Neural cell (in vitro differentiated cells): ENCODE measurements around the gene ANO3.

Experiments used
- EP300 ChIP-seq: fragments of 450-650 bp; conservative IDR thresholded peaks from 2 replicates; pipeline ENCODE4 v1.6.1; 2014; ENCODE audit warnings: antibody characterized with exemption, mild to moderate bottlenecking, moderate library complexity; ENCODE audit not compliant: poor library complexity, severe bottlenecking
- EZH2 ChIP-seq: fragments of 200-600, 300-800 bp; shearing (Covaris generic), sonication (generic); IDR thresholded peaks from 2 replicates; pipeline ENCODE4 v1.6.1; 2014; ENCODE audit warnings: antibody characterized with exemption, low read length, borderline replicate concordance, mild to moderate bottlenecking; ENCODE audit not compliant: insufficient read depth, poor library complexity, severe bottlenecking
- MXI1 ChIP-seq: fragments of 450-650 bp; conservative IDR thresholded peaks from 2 replicates; pipeline ENCODE4 v1.6.1; 2014; ENCODE audit warnings: antibody characterized with exemption, mild to moderate bottlenecking; ENCODE audit not compliant: poor library complexity, severe bottlenecking
- POLR2AphosphoS5 ChIP-seq: IDR thresholded peaks from 2 replicates; pipeline ENCODE4 v1.6.1; 2012
- RAD21 ChIP-seq: fragments of 450-650 bp; conservative IDR thresholded peaks from 2 replicates; pipeline ENCODE4 v1.6.1; 2014; ENCODE audit warnings: antibody characterized with exemption, mild to moderate bottlenecking, moderate library complexity
- SMC3 ChIP-seq: fragments of 450-650 bp; conservative IDR thresholded peaks from 2 replicates; pipeline ENCODE4 v1.6.1; 2014; ENCODE audit warnings: antibody characterized with exemption, mild to moderate bottlenecking, moderate library complexity; ENCODE audit not compliant: poor library complexity
- TAF1 ChIP-seq: IDR thresholded peaks from 2 replicates; pipeline ENCODE4 v1.6.1; 2012; ENCODE audit warnings: low read depth
- TF ChIP-seq, protein P1 (sequence below): fragments of 450-650 bp; IDR thresholded peaks from 2 replicates; pipeline ENCODE4 v1.5.1; 2014; ENCODE audit warnings: antibody characterized with exemption, mild to moderate bottlenecking, moderate library complexity; ENCODE audit not compliant: poor library complexity, severe bottlenecking
- TF ChIP-seq, protein P2 (sequence below): IDR thresholded peaks from 2 replicates; pipeline ENCODE4 v1.6.1; 2012; ENCODE audit warnings: borderline replicate concordance

- TF ChIP-seq, protein P1, sequence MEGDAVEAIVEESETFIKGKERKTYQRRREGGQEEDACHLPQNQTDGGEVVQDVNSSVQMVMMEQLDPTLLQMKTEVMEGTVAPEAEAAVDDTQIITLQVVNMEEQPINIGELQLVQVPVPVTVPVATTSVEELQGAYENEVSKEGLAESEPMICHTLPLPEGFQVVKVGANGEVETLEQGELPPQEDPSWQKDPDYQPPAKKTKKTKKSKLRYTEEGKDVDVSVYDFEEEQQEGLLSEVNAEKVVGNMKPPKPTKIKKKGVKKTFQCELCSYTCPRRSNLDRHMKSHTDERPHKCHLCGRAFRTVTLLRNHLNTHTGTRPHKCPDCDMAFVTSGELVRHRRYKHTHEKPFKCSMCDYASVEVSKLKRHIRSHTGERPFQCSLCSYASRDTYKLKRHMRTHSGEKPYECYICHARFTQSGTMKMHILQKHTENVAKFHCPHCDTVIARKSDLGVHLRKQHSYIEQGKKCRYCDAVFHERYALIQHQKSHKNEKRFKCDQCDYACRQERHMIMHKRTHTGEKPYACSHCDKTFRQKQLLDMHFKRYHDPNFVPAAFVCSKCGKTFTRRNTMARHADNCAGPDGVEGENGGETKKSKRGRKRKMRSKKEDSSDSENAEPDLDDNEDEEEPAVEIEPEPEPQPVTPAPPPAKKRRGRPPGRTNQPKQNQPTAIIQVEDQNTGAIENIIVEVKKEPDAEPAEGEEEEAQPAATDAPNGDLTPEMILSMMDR: no peak
- TF ChIP-seq EZH2 (no peak), POLR2AphosphoS5 (no peak), SMC3 (no peak), EP300 (no peak), TAF1 (no peak), RAD21 (no peak), MXI1 (no peak)
- TF ChIP-seq, protein P2, sequence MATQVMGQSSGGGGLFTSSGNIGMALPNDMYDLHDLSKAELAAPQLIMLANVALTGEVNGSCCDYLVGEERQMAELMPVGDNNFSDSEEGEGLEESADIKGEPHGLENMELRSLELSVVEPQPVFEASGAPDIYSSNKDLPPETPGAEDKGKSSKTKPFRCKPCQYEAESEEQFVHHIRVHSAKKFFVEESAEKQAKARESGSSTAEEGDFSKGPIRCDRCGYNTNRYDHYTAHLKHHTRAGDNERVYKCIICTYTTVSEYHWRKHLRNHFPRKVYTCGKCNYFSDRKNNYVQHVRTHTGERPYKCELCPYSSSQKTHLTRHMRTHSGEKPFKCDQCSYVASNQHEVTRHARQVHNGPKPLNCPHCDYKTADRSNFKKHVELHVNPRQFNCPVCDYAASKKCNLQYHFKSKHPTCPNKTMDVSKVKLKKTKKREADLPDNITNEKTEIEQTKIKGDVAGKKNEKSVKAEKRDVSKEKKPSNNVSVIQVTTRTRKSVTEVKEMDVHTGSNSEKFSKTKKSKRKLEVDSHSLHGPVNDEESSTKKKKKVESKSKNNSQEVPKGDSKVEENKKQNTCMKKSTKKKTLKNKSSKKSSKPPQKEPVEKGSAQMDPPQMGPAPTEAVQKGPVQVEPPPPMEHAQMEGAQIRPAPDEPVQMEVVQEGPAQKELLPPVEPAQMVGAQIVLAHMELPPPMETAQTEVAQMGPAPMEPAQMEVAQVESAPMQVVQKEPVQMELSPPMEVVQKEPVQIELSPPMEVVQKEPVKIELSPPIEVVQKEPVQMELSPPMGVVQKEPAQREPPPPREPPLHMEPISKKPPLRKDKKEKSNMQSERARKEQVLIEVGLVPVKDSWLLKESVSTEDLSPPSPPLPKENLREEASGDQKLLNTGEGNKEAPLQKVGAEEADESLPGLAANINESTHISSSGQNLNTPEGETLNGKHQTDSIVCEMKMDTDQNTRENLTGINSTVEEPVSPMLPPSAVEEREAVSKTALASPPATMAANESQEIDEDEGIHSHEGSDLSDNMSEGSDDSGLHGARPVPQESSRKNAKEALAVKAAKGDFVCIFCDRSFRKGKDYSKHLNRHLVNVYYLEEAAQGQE: no peak
Observed at GRCh38 chr11:26359055-26359454, 27.1 kb downstream of the ANO3 start.
